Urothelium cell line (cell line): Measurements from ENCODE around the gene HSDL1.

ENCODE experiments used
- DNase-seq: peaks from one replicate; pipeline ENCODE4 v3.0.0; 2011; ENCODE audit warnings: low spot score, mixed read lengths
- FAIRE-seq: peaks from 2 replicates; lab custom pipeline; 2011; peaks lifted over from hg19 to GRCh38; lab: Jason Lieb, UNC

HSDL1 gene

DNA sequence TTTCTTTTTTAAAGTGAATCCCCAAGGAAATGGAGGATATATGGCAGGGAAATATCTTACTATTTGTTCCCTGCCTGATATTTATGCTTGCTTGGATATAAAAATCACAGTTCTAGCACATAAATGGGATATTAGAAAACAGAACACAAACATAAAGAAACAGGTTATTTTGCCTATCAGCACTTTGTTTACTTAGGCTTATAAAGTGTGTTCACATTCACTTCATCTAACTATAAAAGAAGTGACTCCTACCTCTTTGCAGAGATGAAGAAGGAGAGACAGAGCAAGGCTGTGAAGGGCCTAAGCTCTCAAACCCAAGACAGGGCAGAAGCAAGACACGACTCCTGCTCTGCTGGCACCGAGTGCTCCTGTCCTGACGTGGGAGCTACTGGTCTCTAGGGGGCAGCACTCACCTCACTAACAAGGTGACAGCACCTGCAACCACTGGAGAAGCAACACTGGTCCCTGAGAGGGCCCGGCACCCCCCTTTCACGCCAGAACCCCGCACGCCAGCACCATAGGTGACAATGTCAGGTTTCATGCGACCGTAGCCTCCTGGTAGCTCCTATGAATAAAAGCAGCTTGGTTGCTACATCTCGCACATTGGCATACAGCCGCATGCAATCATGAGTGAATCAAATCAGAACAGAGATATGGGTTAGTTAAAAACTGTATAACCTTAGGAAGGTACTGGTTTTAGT is 60.3 kb downstream of the HSDL1 start:
- peak; percentile 40 for FAIRE-seq
- peak; percentile 83 for DNase-seq

DNA sequence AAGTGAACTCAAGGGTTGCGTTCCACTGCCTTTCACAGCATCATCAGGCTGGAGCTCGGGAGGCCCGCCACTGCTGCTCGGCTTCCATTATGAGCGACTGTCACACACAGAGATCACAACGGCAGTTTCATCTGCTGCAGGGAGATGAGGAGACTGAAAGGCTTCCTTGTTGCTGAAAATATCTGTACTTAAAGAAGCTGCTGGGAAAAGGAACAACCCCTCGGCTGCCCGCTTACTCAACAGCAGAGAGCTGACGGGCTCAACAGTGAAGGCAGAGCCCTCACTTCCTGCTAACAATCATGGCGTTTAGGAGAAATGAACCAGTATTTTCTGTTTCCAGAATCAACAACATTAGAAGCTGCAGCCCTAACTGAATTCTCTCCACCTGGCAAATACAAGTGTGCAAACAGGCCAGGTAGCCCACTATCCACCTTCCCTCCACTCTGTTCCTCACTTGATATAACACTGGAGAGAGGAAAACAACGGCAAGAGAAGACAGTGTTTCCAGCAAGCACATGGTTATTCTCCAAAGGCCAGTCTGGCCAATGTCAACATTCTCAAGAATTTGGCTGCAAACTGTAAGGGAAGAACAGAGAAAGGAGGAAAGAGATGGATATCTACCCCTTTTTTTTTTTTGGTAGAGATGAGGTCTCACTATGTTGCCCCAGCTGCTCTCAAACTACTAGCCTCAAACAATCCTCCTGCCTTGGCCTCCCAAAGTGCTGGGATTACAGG is 62.0 kb downstream of the HSDL1 start:
- DNase-seq (no peak), FAIRE-seq (no peak)

DNA sequence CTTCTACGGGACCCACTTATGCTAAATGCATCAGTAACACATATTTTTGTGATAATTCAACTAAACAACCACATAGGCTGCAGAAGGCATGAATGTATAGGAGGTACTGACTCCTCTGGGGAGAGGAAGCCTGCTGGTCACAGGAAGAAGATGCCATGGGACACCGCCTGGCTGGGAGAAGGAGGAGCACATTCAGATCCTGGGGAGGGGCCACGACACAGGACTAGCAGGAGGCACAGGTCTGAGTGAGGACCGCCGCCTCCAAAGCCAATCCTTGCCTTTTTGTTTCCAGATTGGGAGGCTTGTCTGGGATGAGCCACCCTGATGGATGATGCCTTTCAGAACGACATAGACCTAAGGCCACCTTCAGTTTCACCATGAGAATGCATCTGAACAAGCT is 62.9 kb downstream of the HSDL1 start:
- DNase-seq = no peak
- FAIRE-seq = no peak

DNA sequence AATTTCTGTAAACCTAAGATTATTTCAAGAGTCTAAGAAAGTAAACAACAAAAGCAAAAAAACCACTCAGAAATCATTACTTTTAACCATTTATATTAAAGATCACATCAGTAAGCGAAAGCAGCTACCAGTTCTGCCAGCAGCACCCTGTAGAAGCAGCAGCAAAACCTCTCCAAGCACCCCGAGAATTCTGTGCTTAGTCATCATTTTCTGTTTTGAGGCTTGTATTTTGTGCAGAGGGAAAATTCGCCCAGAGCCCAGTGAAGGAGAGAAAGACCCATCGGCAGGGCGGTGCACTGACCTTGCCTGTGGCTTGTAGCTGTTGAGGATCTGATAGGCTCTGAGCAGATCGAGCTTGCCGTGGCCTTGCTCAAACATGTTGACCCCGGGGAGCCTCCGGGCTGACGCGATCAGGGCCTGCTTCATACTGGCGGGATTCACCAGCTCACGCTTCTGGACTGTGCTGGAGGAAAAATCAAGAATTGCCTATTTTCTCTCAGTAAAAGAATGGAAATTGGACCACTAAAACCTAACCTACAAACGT is 63.5 kb downstream of the HSDL1 start:
- DNase-seq (no peak), FAIRE-seq (no peak)

DNA sequence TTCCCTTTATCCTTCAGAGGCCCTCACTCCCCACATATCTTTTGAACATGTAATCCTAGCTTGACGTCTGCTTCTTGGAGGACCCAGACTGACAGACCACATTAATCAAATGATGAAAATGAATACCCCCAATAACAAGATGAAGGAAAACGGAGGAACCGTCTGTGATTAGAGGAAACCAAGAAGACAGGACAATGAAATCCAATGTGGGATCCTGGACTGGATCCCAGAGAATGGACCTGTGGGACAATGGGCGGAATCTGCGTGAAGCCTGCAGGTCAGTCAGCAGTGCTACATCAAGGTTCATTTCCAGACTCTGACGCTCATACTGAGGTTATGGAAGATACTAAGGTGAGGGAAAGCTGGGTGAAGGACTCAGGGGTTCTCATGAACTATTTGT is 64.2 kb downstream of the HSDL1 start:
- no peak for FAIRE-seq
- no peak for DNase-seq

DNA sequence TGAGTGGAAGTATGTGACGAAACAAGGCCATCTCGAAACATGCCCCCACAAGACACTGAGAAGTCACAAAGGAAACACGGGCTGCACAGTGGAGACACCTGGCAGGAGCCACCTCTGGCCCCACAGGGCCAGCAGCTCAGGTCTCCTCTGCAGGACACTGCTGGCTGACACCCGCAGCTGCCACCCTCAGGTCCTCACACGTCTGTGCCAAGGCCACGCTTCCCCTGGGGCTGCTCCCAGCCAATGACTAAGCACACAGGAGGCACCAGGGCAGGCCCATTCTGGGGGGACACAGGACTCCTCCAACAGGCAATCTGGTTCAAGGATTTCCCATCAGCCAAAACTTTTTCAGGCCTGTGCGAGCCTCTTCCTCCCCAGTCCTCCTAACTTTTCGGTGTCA is 64.6 kb downstream of the HSDL1 start:
- DNase-seq = no peak
- FAIRE-seq = no peak

DNA sequence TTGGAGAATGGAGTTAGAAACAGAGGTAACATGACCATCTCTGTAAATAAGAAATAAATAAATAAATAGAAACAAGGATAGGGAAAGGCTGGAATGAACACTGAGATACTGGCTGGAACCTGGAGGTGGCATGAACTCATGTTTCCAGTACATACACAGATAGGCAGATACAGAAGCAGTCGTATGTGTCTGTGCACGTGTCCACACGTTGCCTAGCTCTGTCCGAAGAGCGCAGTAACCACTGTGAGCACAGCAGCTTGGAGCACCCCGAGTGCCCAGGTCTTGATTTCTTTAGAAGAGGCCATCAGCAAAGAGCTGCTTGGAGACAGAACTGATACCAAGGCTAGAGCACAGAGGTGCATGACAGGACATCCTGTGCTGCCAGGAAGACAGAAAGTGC is 65.3 kb downstream of the HSDL1 start:
- FAIRE-seq = no peak
- no peak for DNase-seq

DNA sequence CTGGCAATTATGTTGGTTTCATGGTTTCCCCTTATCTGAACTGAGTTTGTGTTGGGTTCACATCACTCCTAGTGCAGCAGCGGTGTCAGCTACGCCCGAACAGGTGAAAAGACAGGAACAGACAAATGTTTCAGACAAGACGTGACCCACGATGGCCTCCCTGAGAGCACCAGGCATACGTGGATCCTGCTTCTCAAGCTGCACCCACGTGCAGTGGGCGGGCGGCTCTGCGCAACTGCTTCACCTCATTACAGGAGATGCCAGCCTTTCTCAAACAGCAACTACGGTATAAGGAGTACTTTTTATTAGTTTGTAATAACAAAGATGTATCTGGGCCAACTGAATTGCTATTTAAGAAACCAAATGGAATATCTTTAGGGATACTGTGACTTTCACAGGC is 69.6 kb downstream of the HSDL1 start:
- FAIRE-seq = peak; percentile 59
- no peak for DNase-seq

DNA sequence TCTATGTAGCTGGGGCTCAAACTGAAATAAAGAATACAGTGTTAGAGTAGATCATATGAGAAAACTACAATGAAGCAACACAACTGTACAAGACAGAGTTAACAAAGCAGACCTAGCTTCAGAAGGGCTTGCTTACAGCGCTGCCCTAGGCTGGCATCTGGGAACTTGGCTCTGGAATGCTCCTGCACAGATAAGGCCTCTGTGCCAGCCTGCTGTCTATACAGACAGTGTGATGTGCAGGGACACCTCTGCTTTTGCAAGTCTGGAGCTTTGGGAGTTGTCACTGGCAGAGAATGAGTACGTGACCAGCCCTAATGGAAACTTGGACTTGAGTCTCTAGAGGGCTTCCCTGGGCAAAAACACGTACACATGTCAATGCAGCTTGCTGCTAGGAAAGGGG is 70.3 kb downstream of the HSDL1 start:
- FAIRE-seq (no peak), DNase-seq (no peak)
